Measurements from ENCODE around the gene LRRC9.

GRCh38 chr14:60025571-60025970 lies 105.6 kb downstream of the LRRC9 start:
- TF ChIP-seq CTCF (IDR thresholded peaks at IDR 0.05; ENCODE audit: low read length) (no peak), EZH2 (optimal IDR thresholded peaks at IDR 0.05; ENCODE audit: low read depth, low read length) (no peak), EZH2phosphoT487 (IDR thresholded peaks at IDR 0.05; ENCODE audit: low read length) (no peak)

Measured in MM.1S (cell line).